Measurements from ENCODE around the gene MRPS34. TPM values are rescaled to one million over a fixed set of nuclear protein-coding genes. Genes with fewer than 3 reads are reported as not detected.

The MRPS34 gene
- total RNA-seq, 4 donors from 2014 or later: 34.1 to 62.4 (median 57.2) TPM

DNA sequence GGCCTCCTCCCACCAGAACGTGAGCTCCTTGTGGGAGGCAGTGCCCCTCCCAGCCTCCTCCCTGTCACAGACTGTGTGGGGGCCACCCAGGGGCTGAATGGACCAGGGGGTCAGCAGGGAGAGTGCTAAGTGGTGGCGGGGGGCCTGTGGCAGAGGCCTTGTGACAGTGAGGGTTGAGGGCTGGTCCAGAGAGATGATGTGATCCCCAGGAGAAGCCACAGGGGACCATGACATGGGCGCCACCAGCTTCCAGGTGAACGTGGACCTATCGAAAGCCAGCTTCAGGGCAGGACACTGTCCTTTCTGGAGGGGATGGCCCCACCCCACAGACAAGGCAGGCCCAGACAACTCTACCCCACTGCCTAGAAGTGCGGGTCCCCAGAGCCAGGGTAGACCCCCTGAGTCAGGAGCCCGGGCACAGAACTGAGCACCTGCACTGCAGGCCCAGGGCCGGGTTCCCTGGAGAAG lies 6.3 kb upstream of the MRPS34 start:
- TF ChIP-seq, protein P1, sequence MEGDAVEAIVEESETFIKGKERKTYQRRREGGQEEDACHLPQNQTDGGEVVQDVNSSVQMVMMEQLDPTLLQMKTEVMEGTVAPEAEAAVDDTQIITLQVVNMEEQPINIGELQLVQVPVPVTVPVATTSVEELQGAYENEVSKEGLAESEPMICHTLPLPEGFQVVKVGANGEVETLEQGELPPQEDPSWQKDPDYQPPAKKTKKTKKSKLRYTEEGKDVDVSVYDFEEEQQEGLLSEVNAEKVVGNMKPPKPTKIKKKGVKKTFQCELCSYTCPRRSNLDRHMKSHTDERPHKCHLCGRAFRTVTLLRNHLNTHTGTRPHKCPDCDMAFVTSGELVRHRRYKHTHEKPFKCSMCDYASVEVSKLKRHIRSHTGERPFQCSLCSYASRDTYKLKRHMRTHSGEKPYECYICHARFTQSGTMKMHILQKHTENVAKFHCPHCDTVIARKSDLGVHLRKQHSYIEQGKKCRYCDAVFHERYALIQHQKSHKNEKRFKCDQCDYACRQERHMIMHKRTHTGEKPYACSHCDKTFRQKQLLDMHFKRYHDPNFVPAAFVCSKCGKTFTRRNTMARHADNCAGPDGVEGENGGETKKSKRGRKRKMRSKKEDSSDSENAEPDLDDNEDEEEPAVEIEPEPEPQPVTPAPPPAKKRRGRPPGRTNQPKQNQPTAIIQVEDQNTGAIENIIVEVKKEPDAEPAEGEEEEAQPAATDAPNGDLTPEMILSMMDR (IDR thresholded peaks at IDR 0.05; ENCODE audit: low read depth): no peak

DNA sequence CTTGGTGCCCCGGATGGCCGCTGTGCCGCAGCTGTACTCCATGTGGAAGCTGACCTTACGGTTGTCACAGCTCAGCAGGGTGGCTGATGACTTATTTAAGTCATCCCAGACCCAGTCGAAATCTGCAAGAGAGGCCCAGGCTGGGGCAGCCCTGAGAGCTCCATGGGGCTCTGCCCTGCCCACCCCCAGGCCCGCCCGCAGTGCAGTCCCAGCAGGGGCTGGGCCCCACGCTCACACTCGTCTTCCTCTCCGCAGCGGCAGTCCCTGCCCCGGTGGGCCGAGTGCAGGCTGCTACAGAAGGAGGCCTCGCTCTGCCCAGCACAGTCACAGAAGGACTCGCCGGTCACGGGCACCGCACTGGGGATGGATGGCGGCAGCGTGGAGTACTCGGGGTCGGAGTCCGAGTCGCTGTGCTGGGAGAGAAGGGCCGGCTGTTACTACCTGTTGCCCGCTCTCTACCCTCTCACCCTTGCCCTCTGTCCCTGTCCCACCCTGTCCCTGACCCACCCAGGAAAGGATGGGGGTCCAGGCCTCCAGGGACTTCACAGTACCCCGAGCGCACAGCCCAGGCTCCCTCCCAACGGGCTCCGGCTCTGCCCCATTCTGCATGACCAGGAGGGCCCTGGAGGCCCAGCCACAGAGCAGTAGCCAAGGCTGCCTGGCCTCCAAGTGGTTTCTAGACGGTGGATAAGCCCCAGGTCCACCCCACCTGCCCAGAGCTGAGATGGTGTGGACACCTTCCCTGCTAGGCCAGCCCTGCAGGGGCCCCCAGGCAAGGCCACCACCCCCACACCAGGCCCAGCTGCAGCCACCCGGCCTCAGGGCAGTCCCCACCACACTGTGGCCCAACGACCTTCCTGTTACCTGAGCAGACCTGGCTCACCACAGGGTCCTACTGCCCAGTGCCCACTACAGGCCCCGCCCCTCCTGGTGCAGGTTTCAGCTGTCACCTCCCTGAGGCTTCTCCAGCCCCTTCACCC lies 5.6 kb upstream of the MRPS34 start:
- TF ChIP-seq, protein P1 (IDR thresholded peaks at IDR 0.05; ENCODE audit: low read depth): no peak

DNA sequence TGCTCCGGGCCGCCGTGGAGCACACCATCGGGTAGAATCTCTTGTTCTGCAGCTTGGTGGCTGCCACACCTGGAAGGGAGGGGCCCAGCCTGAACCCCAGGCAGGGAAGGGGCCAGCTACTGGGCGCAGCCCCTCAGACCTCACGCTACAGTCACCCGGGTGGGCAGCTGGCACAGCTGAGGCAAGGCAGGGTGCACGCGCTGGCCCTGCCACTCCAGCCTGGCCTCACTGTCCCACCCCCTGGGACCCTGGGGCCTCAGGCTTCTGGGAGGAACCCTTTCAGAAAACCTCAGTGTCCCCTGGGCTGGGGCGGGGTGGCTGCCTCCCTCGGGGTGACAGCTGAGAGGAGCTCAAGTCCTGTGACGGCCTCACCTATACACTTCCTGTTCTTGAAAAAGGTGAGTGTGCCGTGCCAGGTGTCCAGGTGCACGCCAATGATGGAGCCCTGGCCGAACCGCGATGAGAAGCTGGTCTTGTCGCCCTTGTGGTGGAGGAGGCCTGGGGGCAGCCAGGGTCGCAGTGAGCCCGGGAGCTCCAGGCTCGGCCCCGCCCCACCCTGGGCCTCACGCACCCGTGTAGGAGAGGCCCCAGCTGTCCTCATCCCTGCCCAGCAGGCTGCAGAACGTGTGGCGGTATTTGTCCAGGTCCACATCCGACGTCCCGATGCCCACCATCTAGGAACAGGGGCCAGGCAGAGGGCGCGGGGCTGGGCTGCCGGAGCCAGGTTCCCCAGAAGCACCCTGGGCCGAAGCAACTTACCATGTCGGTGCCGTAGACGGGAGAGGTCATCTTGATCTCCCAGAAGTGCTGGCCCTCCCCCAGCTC lies 4.7 kb upstream of the MRPS34 start:
- TF ChIP-seq, protein P1 (IDR thresholded peaks at IDR 0.05; ENCODE audit: low read depth): no peak

DNA sequence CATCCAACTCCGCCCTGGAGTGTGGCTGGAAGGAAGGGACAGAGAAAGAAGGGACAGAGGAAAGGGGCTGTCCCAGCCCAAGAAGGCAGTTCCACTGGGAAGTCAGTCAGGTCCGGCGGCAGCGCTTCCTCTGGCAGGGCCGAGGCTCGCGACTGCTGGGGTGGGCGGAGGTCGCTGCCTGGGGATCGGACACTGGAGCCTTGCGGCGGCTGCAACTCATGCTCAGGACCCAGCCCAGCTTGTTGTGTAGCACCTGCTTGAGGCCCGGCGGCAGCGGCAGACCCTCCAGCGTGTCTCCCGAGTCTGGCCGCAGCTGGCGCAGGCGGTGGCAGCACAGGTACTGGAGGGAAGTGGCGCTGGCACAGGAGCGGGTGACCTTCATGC lies 4.0 kb upstream of the MRPS34 start:
- TF ChIP-seq, protein P1 (IDR thresholded peaks at IDR 0.05; ENCODE audit: low read depth): no peak

DNA sequence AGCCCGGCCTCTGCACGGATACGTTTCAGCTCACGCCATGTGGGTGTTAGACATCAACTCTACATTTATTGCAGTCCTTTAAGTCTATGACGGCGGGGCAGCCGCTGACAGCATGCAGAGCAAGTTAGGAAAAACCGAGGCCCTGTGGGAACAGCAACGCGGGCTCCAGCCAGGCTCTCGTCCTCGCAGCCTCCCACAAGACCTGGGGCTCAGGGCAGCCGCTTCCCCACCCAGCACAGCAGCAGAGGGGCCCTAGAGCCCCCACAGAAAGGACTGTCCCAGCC lies 3.7 kb upstream of the MRPS34 start:
- TF ChIP-seq, protein P1 (IDR thresholded peaks at IDR 0.05; ENCODE audit: low read depth): no peak

DNA sequence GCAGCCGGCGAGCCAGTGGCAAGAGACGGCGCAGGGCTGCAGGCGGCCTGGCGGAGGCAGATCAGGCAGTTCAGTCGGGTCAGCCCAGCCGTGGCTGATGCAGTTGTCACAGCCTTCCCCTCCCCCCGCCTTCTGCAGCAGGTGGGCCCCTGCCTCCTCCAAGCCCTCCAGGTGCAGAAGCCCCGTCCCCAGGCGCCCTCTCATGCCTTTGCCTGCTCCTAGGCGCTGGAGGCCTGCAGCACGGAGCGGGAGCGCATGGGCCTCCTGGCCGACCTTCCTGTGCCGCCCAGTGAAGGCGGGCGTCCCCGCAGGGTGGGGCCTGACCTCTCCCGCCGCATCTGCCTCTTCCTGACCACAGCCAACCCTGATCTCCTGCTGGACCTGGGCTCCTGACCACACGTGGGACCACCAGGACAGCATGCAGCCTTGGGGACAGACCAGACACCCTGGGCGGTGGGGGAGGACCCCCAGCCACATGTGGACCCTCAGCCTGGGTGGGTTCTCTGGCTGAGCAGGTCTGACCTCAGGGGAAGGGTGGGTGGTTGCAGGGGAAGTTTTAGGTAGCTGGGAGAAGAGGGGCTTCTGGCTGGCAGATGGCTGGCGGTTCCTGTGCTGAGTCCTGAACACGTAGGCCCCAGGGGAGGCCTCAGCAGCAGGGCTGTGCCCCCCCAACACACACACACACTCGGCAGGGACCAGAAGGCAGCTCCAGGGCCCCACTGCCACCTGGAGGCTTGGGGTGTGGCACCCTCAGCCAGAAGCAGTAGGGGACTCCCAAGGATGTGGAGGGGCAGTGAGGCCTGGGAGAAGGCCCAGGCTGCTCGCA lies 3.1 kb upstream of the MRPS34 start:
- TF ChIP-seq, protein P1 (IDR thresholded peaks at IDR 0.05; ENCODE audit: low read depth): no peak

Data from subcutaneous adipose tissue (tissue), 4 donors.